Lung (tissue), 16 donors: Measurements from ENCODE around the gene UBA1. TPM values are rescaled to one million over a fixed set of nuclear protein-coding genes. Genes with fewer than 3 reads are reported as not detected.

Experiments used
- ATAC-seq: fragments of 200-7000 bp; cut with Tn5 transposase; one replicate; pipeline ENCODE4 v1.9.1; 2020; ENCODE audit warnings: moderate number of reproducible peaks; ENCODE audit not compliant: insufficient read depth, low FRiP score
- DNase-seq, 3 donors: peaks; one replicate each; pipeline ENCODE4 v3.0.0-alpha.2; 2013 to 2017
- H3K27ac ChIP-seq, 2 donors: one replicate each; pipeline ENCODE4 v1.5.1; 2013; ENCODE audit warnings: mild to moderate bottlenecking in 2 of 2, moderate library complexity in 2 of 2, control low read depth in 1 of 2, inconsistent platforms in 1 of 2, low read depth in 1 of 2, low read length in 1 of 2
- H3K27me3 ChIP-seq, 3 donors: one replicate each; pipeline ENCODE4 v1.5.1; 2013; ENCODE audit warnings: low read length in 2 of 3; ENCODE audit not compliant: control insufficient read depth in 3 of 3, insufficient read depth in 3 of 3
- H3K36me3 ChIP-seq, 4 donors: one replicate each; pipeline ENCODE4 v1.5.1; 2013; ENCODE audit warnings: low read length in 4 of 4, mild to moderate bottlenecking in 1 of 4, moderate library complexity in 1 of 4; ENCODE audit not compliant: control insufficient read depth in 4 of 4, insufficient read depth in 4 of 4
- H3K4me1 ChIP-seq, 5 donors: one replicate each; pipeline ENCODE4 v1.5.1; 2013; ENCODE audit warnings: low read length in 5 of 5, mild to moderate bottlenecking in 2 of 5, moderate library complexity in 1 of 5; ENCODE audit not compliant: control insufficient read depth in 5 of 5, insufficient read depth in 5 of 5
- H3K4me3 ChIP-seq: one replicate; pipeline ENCODE4 v1.5.1; 2013; ENCODE audit warnings: mild to moderate bottlenecking, control low read depth, moderate library complexity
- H3K9ac ChIP-seq, 2 donors: one replicate each; pipeline ENCODE4 v1.5.1; 2013; ENCODE audit warnings: low read length in 2 of 2, control low read depth in 1 of 2; ENCODE audit not compliant: insufficient read depth in 1 of 2
- H3K9me3 ChIP-seq, 4 donors: one replicate each; pipeline ENCODE4 v1.5.1; 2013; ENCODE audit warnings: low read length in 3 of 4, mild to moderate bottlenecking in 1 of 4, moderate library complexity in 1 of 4; ENCODE audit not compliant: control insufficient read depth in 4 of 4, insufficient read depth in 3 of 4
- CTCF ChIP-seq: IDR thresholded peaks from 2 replicates; pipeline ENCODE4 v1.5.1; 2012; ENCODE audit warnings: mild to moderate bottlenecking; ENCODE audit errors: control extremely low read depth, extremely low read depth
- WGBS, 2 donors: extraction: QIAGEN DNeasy Blood & Tissue Kit; methylation state at CpG; one replicate each; pipeline ENCODE4 v1.1.7; 2013; 5-methylcytosine and 5-hydroxymethylcytosine counted together
- long read RNA-seq, 5 donors: transcript quantifications; one replicate each; lab custom pipeline, GENCODE V29; 2026
- polyA plus RNA-seq, 2 donors: library from polyadenylated mRNA; stranded (reverse); fragments of 200-250 nt; gene quantifications; one replicate each; pipeline ENCODE4 v1.2.1, GENCODE V29; 2013
- total RNA-seq, 2 donors: library from RNA; depleted of rRNA in 1 of 2; stranded (reverse); fragments of >200 nt in 1 of 2; gene quantifications; one replicate each; pipeline ENCODE4 v1.2.1, GENCODE V29; 2014 to 2021
- donor health status: control.
- donor health status: control.
- donor health status: Bipolar disorder and iron deficiency.
- donor health status: healthy.
- donor health status: DM: yes; HTN: yes; CAD: no.

Gene UBA1
- total RNA-seq, result 100 to 1,000 TPM; 135 to 221 TPM
- polyA plus RNA-seq, result 100 to 1,000 TPM in 1 of 2 donors, 10 to 100 TPM in 1; 92.5 to 127 TPM
- long read RNA-seq, donor 1, transcript UBA1-202 (10 exons, 2,497 nt), result minor isoform, 8 of 159 reads
- long read RNA-seq, donor 1, transcript UBA1-201 (26 exons, 3,559 nt), result major isoform, 26 of 159 reads
- long read RNA-seq, donor 1, partial matches to known transcripts, result 123 of 159 reads
- long read RNA-seq, donor 1, other reads (novel, unspliced or antisense), result 0 of 159 reads
- long read RNA-seq, donor 2, partial matches to known transcripts, result 36 of 40 reads
- long read RNA-seq, donor 2, other reads (novel, unspliced or antisense), result 0 of 40 reads
- long read RNA-seq, donor 3, transcript UBA1-201 (26 exons, 3,559 nt), result major isoform, 5 of 43 reads
- long read RNA-seq, donor 3, partial matches to known transcripts, result 36 of 43 reads
- long read RNA-seq, donor 3, other reads (novel, unspliced or antisense), result 0 of 43 reads
- long read RNA-seq, donor 4, partial matches to known transcripts, result 35 of 37 reads
- long read RNA-seq, donor 4, other reads (novel, unspliced or antisense), result 0 of 37 reads
- long read RNA-seq, donor 5, transcript UBA1-201 (26 exons, 3,559 nt), result major isoform, 8 of 132 reads
- long read RNA-seq, donor 5, partial matches to known transcripts, result 121 of 132 reads
- long read RNA-seq, donor 5, other reads (novel, unspliced or antisense), result 0 of 132 reads

GRCh38 chrX:47193475-47194193 is at the start of gene UBA1:
TSS of gene UBA1 (plus strand) at chrX:47193829. CDS start at chrX:47198803, 4,974 bp downstream.
- peak within 1 kb of the TSS; percentile 93 to 99 for H3K27ac ChIP-seq

DNA sequence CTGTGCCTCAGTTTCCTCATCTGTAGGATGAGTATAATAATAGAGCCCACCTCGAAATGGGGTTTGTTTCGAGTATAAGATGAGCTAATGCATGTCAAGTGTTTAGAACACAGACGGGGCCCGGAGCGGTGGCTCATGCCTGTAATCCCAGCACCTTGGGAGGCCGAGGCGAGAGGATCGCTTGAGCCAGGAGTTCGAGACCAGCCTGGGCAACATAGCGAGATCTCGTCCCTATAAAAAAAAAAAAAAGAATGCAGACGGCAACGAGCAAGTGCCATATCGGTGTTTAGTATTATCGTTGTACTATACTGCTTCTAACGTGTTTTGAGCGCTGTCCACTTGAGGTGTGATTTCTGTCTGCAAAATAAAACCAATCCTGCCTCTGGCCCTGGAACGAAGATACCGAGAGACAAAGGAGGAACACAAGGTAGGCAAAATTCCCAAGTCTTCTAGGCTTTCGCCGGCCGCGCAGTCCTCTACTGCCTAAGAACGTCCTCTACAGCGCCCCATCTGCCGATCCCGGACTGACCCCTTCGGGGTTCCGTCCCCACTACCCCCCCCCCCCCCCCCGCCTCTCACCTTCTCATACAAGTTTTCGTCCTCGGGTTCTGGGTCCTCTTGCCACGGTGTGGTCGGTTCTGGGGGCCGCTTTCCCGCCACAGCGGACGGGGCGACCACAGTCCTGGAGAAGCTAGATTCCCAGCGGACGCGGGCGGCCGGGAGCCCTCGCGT is 49.6 kb upstream of the UBA1 start:
- Histone ChIP-seq H3K4me1 (peaks cover 0 to 15% (median 0%) of the 10 kb centered on the region in 5 donors), H3K27me3 (peaks cover 0 to 6% (median 2%) of the 10 kb centered on the region in 3 donors), H3K9me3 (no peaks in the 10 kb centered on the region), H3K9ac (peak overlapping the region; percentile 13 to 43), H3K36me3 (peaks cover 2 to 6% (median 5%) of the 10 kb centered on the region in 4 donors), H3K4me3 (peak overlapping the region; percentile 30), H3K27ac (peak overlapping the region; percentile 89 to 98)
- 5 to 42% methylated on average over 29 to 46 of the region's 46 CpGs for WGBS, 2 donors
- DNase-seq (peak in 1 of 3 donors; percentile 58), ATAC-seq (peak; percentile 28)
- TF ChIP-seq CTCF, result no peak

More at GRCh38 chrX:47193475-47194193, at the start of gene UBA1:
- peaks cover 0 to 16% (median 13%) of the 10 kb centered on the region in 3 donors for H3K27me3 ChIP-seq
- ATAC-seq (peak; percentile 93), DNase-seq (peak; percentile 95 to 98 (median 98))
- peak within 1 kb of the TSS; percentile 93 for H3K4me3 ChIP-seq
- H3K9ac ChIP-seq, result peak within 1 kb of the TSS; percentile 88 to 93
- WGBS, 2 donors, result 0 to 1% methylated on average over 15 to 50 of the region's 50 CpGs
- peaks cover 8 to 37% (median 17%) of the 10 kb centered on the region in 5 donors for H3K4me1 ChIP-seq
- peak; percentile 98 for TF ChIP-seq CTCF
- H3K9me3 ChIP-seq, result no peaks in the 10 kb centered on the region
- H3K36me3 ChIP-seq, result peaks cover 0 to 19% (median 5%) of the 10 kb centered on the region in 4 donors

DNA sequence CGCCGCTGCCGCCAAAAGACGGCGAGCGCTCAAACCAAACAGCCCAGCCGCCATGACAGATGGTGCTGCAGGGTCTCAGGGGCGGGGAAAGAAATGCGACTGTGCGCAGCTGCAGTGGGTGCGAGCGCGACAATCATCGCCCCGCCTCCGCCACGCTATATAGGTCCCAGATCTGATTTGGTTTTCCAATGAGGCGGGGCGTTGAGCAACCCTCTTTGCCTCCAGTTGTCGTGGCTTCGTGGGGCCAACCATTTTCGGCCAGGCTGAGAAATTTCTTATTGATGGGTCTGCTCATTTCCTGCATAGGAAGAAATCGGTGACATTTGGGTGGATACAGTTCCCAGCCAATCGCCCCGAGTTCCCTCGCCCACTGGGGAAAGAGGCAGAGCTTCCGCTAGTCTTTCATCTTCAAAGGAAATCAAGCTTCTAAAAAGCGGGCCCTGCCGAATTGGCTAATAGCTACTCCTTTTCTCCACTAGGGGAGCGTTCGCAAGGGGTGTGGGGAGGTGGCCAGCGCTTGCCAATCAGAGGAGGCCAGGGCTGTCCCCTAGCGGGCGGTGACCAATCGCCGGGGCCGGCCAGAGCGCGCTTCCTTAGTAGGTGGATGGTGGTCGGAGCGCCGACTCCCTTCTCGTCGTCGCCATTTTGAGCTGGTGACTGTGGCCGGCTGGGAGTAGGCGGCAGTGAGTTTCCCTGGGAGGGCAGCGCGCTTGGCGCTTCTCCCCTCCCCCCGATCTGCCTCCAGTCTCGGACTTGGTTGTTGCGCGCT is 48.8 kb upstream of the UBA1 start, which contains the start of the genes NDUFB11 and RBM10:
TSS of gene NDUFB11 (minus strand) at position 77 of the 769 bp plus-strand sequence. CDS start at position 54, 23 bp downstream.
TSS of gene RBM10 (plus strand) at position 596 of the 769 bp plus-strand sequence. CDS start 2,261 bp downstream, outside the sequence.
- peak within 1 kb of the TSS; percentile 94 to 98 for H3K27ac ChIP-seq
- DNase-seq, result peak; percentile 96
- peak within 1 kb of the TSS; percentile 70 for H3K4me3 ChIP-seq
- peaks cover 0 to 3% (median 0%) of the 10 kb centered on the region in 3 donors for H3K27me3 ChIP-seq
- peak within 1 kb of the TSS; percentile 49 to 90 for H3K9ac ChIP-seq
- no peaks in the 10 kb centered on the region for H3K9me3 ChIP-seq
- TF ChIP-seq CTCF, result peak; percentile 33
- H3K4me1 ChIP-seq, result peaks cover 0 to 15% (median 0%) of the 10 kb centered on the region in 5 donors
- peak; percentile 93 for ATAC-seq
- WGBS, 2 donors, result 0 to 37% methylated on average over 36 to 54 of the region's 54 CpGs
- H3K36me3 ChIP-seq, result peaks cover 2 to 6% (median 5%) of the 10 kb centered on the region in 4 donors
